ENCODE measurements around the gene ELOA. TPM values are rescaled to one million over a fixed set of nuclear protein-coding genes. Genes with fewer than 3 reads are reported as not detected.

ELOA gene
- total RNA-seq, 1 donor from 2014 or later, result 29.1 TPM

- Histone ChIP-seq H3K27me3 (peaks cover 16% of the 10 kb centered on the region), H3K27ac (no peak overlapping the region), H3K4me3 (peak overlapping the region; percentile 83), H2AFZ (replicated peaks) (no peak overlapping the region), H3K9ac (no peak overlapping the region), H3K4me2 (peak overlapping the region; percentile 79), H3K4me1 (peaks cover 8% of the 10 kb centered on the region), H3K36me3 (no peaks in the 10 kb centered on the region), H3K79me2 (ENCODE audit: low read depth) (no peaks in the 10 kb centered on the region), H3F3A (ENCODE audit: low read depth) (peaks cover 29% of the 10 kb centered on the region), H3K9me3 (ENCODE audit: low read depth) (no peaks in the 10 kb centered on the region), H4K20me1 (ENCODE audit: low read depth) (peaks cover 17% of the 10 kb centered on the region)
- no peak for DNase-seq (ENCODE audit: low spot score)
- Mint-ChIP-seq H3K4me1 (peaks cover 9% of the 10 kb centered on the region), H3K27me3 (ENCODE audit: insufficient read depth, low read depth) (peaks cover 4% of the 10 kb centered on the region), H3K36me3 (peaks cover 2% of the 10 kb centered on the region), H3K27ac (no peak overlapping the region), H3K9me3 (no peaks in the 10 kb centered on the region), H3K4me3 (peak overlapping the region; percentile 96)
- no peak for TF ChIP-seq EZH2phosphoT487 (IDR thresholded peaks at IDR 0.05)
- TF ChIP-seq CTCF (IDR thresholded peaks at IDR 0.05), result no peak
- TF ChIP-seq EZH2 (IDR thresholded peaks at IDR 0.05), result no peak
These were observed 55.9 kb downstream of the ELOA start for GRCh38 chr1:23799255-23799569.

GRCh38 chr1:23799570-23800399 is 56.5 kb downstream of the ELOA start:
- Histone ChIP-seq H2AFZ (replicated peaks) (peak overlapping the region; percentile 2), H3K4me2 (peak overlapping the region; percentile 79), H4K20me1 (ENCODE audit: low read depth) (peaks cover 17% of the 10 kb centered on the region), H3K9me3 (ENCODE audit: low read depth) (no peaks in the 10 kb centered on the region), H3K4me1 (peaks cover 8% of the 10 kb centered on the region), H3K9ac (peak overlapping the region; percentile 58), H3F3A (ENCODE audit: low read depth) (peaks cover 29% of the 10 kb centered on the region), H3K4me3 (peak overlapping the region; percentile 83), H3K79me2 (ENCODE audit: low read depth) (no peaks in the 10 kb centered on the region), H3K36me3 (no peaks in the 10 kb centered on the region), H3K27me3 (peaks cover 16% of the 10 kb centered on the region), H3K27ac (no peak overlapping the region)
- Mint-ChIP-seq H3K4me1 (peaks cover 9% of the 10 kb centered on the region), H3K4me3 (peak overlapping the region; percentile 96), H3K36me3 (peaks cover 2% of the 10 kb centered on the region), H3K9me3 (no peaks in the 10 kb centered on the region), H3K27ac (peak overlapping the region; percentile 97), H3K27me3 (ENCODE audit: insufficient read depth, low read depth) (peaks cover 4% of the 10 kb centered on the region)
- DNase-seq (ENCODE audit: low spot score), result peak; percentile 75
- TF ChIP-seq EZH2phosphoT487 (IDR thresholded peaks at IDR 0.05), result no peak
- TF ChIP-seq EZH2 (IDR thresholded peaks at IDR 0.05), result peak; percentile 11

- Histone ChIP-seq H3K4me1 (peaks cover 8% of the 10 kb centered on the region), H4K20me1 (ENCODE audit: low read depth) (peaks cover 17% of the 10 kb centered on the region), H3K27me3 (peaks cover 16% of the 10 kb centered on the region), H3K36me3 (no peaks in the 10 kb centered on the region), H3K27ac (no peak within 1 kb of the TSS), H3K79me2 (ENCODE audit: low read depth) (no peaks in the 10 kb centered on the region), H2AFZ (replicated peaks) (peak within 1 kb of the TSS; percentile 54), H3F3A (ENCODE audit: low read depth) (peaks cover 29% of the 10 kb centered on the region), H3K9me3 (ENCODE audit: low read depth) (no peaks in the 10 kb centered on the region), H3K4me3 (peak within 1 kb of the TSS; percentile 83), H3K9ac (peak within 1 kb of the TSS; percentile 58), H3K4me2 (peak within 1 kb of the TSS; percentile 79)
- peak within 1 kb of the TSS; percentile 96 for H3K4me3 Mint-ChIP-seq
- DNase-seq (ENCODE audit: low spot score), result peak; percentile 84
- peaks cover 6% of the 10 kb centered on the region for H3K27me3 Mint-ChIP-seq (ENCODE audit: insufficient read depth, low read depth)
- no peaks in the 10 kb centered on the region for H3K36me3 Mint-ChIP-seq
- no peaks in the 10 kb centered on the region for H3K9me3 Mint-ChIP-seq
- peaks cover 9% of the 10 kb centered on the region for H3K4me1 Mint-ChIP-seq
- peak within 1 kb of the TSS; percentile 97 for H3K27ac Mint-ChIP-seq
- peak; percentile 41 for TF ChIP-seq EZH2 (IDR thresholded peaks at IDR 0.05)
- no peak for TF ChIP-seq CTCF (IDR thresholded peaks at IDR 0.05)
- peak; percentile 53 for TF ChIP-seq EZH2phosphoT487 (IDR thresholded peaks at IDR 0.05)
These were observed 57.4 kb downstream of the ELOA start, which contains the start of gene GALE for GRCh38 chr1:23800400-23801337. TSS of gene GALE (minus strand) at chr1:23800754. CDS start at chr1:23799007, 1,747 bp downstream.
